Uterus (tissue), 2 donors: ENCODE data around the gene PRAC2.

Source experiments
- CTCF ChIP-seq, 4 experiments: fragments of 200-600 bp in 2 of 4; fragments of 450-650 bp in 2 of 4; sonication (generic) in 2 of 4; IDR thresholded peaks; one replicate each; pipeline ENCODE4 v1.5.1; 2016 to 2019; ENCODE audit warnings: antibody characterized with exemption in 4 of 4, mild to moderate bottlenecking in 2 of 4, moderate library complexity in 1 of 4
- POLR2A ChIP-seq, 2 donors: fragments of 450-650 bp; IDR thresholded peaks; one replicate each; pipeline ENCODE4 v1.6.1; 2016; ENCODE audit warnings: antibody characterized with exemption in 2 of 2, mild to moderate bottlenecking in 1 of 2, moderate library complexity in 1 of 2

GRCh38 chr17:48746916-48747444 is 24.0 kb downstream of the PRAC2 start:
- TF ChIP-seq POLR2A (IDR thresholded peaks at IDR 0.05) (no peak), CTCF (IDR thresholded peaks at IDR 0.05) (no peak)
